Parathyroid adenoma (tissue), 2 donors: ENCODE results near the gene EIPR1.
"Not testable (repeated sequence)": the region's sequence is repeated elsewhere in the genome, so short reads cannot be mapped to it uniquely, and the experiment has no call there.

ENCODE experiments used
- H2AFZ ChIP-seq: fragments of 300-600 bp; sonication (generic); one replicate; pipeline ENCODE4 v1.7.0; 2017; ENCODE audit warnings: antibody characterized with exemption, mild to moderate bottlenecking
- H3K27ac ChIP-seq: fragments of 300-600 bp; sonication (generic); one replicate; pipeline ENCODE4 v1.7.0; 2017
- H3K27me3 ChIP-seq: fragments of 300-600 bp; sonication (generic); one replicate; pipeline ENCODE4 v1.7.0; 2017; ENCODE audit warnings: low read length; ENCODE audit not compliant: control insufficient read depth, insufficient read depth
- H3K36me3 ChIP-seq: fragments of 300-600 bp; sonication (generic); one replicate; pipeline ENCODE4 v1.7.0; 2017; ENCODE audit warnings: low read length; ENCODE audit not compliant: control insufficient read depth, insufficient read depth
- H3K4me1 ChIP-seq: fragments of 300-600 bp; sonication (generic); one replicate; pipeline ENCODE4 v1.7.0; 2017; ENCODE audit warnings: control low read depth
- H3K4me2 ChIP-seq: fragments of 300-600 bp; sonication (generic); one replicate; pipeline ENCODE4 v1.7.0; 2017; ENCODE audit warnings: low read length
- H3K4me3 ChIP-seq: fragments of 300-600 bp; sonication (generic); one replicate; pipeline ENCODE4 v1.7.0; 2017; ENCODE audit warnings: low read depth, low read length
- H3K79me2 ChIP-seq: fragments of 300-600 bp; sonication (generic); one replicate; pipeline ENCODE4 v1.7.0; 2017; ENCODE audit warnings: control low read depth
- H3K9ac ChIP-seq: fragments of 300-600 bp; sonication (generic); one replicate; pipeline ENCODE4 v1.7.0; 2017; ENCODE audit warnings: mild to moderate bottlenecking
- H3K9me3 ChIP-seq: fragments of 300-600 bp; sonication (generic); one replicate; pipeline ENCODE4 v1.7.0; 2017; ENCODE audit warnings: low read length; ENCODE audit not compliant: control insufficient read depth
- TF ChIP-seq, protein P1 (sequence below): fragments of 300-600 bp; sonication (generic); IDR thresholded peaks from one replicate; pipeline ENCODE4 v1.7.0; 2017; ENCODE audit warnings: antibody characterized with exemption, mild to moderate bottlenecking
- donor health status: primary hyperparathyroidism.

Gene EIPR1

DNA sequence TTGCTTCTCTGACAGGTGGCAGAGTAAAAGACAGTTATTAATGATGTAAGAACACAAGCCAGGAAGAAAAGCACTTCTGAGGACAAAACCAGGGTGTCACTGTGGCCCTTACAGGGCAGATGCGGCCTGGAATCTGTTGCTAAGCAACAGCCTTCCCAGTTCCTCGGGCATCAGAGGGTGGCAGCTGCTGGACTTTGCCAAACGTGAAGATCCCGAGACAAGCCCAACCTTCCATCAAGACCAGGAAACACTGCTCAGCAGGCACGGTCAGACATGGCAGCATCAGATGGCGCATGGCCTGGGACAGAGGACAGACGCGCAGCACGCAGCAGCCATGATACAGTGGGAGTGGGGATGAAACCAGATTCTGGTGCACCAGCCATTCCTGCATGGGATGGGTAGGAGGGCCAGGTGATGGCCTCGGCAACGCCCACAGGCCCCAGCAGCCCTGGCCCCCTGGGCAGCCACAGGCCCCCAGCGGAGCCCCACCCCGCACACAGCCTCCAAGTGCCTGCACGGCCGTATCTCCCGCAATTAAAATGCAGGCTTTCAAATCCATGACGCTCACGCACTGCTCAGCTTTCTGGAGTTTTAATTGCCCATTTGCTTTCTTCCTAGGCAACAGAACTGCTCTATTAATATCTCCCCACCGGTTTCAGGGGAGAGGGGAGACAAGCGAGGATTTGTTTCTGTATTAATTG, 89.0 kb downstream of the EIPR1 start:
- H3K4me2 ChIP-seq: no peak overlapping the region

DNA sequence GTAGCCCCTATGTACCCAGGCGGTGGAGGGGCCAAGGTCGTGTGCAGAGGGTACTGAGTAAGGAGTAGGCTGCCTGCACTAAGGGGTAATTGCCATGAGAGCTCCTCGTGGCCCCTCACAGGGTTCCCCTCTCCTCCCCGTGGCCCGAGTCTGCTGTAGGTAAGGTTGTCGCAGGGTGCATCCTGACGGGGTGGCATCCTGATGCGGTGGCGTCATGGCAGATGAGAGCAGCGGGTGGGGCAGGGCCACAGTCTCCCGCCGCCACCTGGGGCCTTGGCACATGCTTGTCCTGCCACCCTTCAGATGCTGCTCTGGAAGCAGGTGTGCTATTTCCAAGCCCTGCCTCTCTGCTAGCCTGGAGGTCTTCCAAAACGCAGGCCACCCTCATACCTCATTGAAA, 89.7 kb downstream of the EIPR1 start:
- Histone ChIP-seq H3K27me3 (no peaks in the 10 kb centered on the region), H3K4me2 (no peak overlapping the region), H3K4me3 (no peak overlapping the region), H3K4me1 (peaks cover 30% of the 10 kb centered on the region), H3K36me3 (no peaks in the 10 kb centered on the region), H3K79me2 (peaks cover 37% of the 10 kb centered on the region), H3K9me3 (no peaks in the 10 kb centered on the region), H3K27ac (no peak overlapping the region), H3K9ac (no peak overlapping the region), H2AFZ (no peak overlapping the region)
- TF ChIP-seq, protein P1, sequence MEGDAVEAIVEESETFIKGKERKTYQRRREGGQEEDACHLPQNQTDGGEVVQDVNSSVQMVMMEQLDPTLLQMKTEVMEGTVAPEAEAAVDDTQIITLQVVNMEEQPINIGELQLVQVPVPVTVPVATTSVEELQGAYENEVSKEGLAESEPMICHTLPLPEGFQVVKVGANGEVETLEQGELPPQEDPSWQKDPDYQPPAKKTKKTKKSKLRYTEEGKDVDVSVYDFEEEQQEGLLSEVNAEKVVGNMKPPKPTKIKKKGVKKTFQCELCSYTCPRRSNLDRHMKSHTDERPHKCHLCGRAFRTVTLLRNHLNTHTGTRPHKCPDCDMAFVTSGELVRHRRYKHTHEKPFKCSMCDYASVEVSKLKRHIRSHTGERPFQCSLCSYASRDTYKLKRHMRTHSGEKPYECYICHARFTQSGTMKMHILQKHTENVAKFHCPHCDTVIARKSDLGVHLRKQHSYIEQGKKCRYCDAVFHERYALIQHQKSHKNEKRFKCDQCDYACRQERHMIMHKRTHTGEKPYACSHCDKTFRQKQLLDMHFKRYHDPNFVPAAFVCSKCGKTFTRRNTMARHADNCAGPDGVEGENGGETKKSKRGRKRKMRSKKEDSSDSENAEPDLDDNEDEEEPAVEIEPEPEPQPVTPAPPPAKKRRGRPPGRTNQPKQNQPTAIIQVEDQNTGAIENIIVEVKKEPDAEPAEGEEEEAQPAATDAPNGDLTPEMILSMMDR: no peak

More for the DNA sequence above, 89.0 kb downstream of the EIPR1 start:
- Histone ChIP-seq H3K9ac (no peak overlapping the region), H3K27ac (no peak overlapping the region), H3K36me3 (no peaks in the 10 kb centered on the region), H2AFZ (no peak overlapping the region), H3K4me3 (no peak overlapping the region), H3K4me1 (peaks cover 32% of the 10 kb centered on the region), H3K79me2 (peaks cover 31% of the 10 kb centered on the region), H3K27me3 (no peaks in the 10 kb centered on the region), H3K9me3 (no peaks in the 10 kb centered on the region)
- TF ChIP-seq, protein P1: no peak

DNA sequence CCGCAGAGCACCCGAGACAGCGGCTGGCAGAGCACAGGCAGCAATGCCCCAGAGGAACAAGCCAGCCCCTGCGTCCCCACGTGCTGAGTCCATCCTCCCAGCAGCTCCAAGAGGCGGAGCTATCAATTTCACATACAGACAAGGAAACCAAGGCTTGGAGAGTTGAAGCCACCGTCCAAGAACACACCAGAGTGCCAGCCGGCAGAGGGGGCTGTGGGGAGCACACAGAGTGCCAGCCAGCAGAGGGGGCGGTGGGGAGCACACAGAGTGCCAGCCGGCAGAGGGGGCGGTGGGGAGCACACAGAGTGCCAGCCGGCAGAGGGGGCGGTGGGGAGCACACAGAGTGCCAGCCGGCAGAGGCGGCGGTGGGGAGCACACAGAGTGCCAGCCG, 91.0 kb downstream of the EIPR1 start:
- Histone ChIP-seq H3K79me2 (peaks cover 37% of the 10 kb centered on the region), H3K4me1 (peaks cover 29% of the 10 kb centered on the region)
- H3K4me3 ChIP-seq, H3K9ac ChIP-seq, H3K9me3 ChIP-seq, H2AFZ ChIP-seq, H3K4me2 ChIP-seq, H3K27ac ChIP-seq, H3K36me3 ChIP-seq, H3K27me3 ChIP-seq: not testable (repeated sequence)

GRCh38 chr2:3285901-3286645, 91.5 kb downstream of the EIPR1 start:
- Histone ChIP-seq H3K9me3 (no peaks in the 10 kb centered on the region), H3K4me2 (no peak overlapping the region), H3K27me3 (no peaks in the 10 kb centered on the region), H3K27ac (no peak overlapping the region), H3K79me2 (peaks cover 35% of the 10 kb centered on the region), H3K9ac (no peak overlapping the region), H3K4me1 (peaks cover 29% of the 10 kb centered on the region), H3K4me3 (no peak overlapping the region), H3K36me3 (no peaks in the 10 kb centered on the region), H2AFZ (no peak overlapping the region)
- TF ChIP-seq, protein P1: no peak

DNA sequence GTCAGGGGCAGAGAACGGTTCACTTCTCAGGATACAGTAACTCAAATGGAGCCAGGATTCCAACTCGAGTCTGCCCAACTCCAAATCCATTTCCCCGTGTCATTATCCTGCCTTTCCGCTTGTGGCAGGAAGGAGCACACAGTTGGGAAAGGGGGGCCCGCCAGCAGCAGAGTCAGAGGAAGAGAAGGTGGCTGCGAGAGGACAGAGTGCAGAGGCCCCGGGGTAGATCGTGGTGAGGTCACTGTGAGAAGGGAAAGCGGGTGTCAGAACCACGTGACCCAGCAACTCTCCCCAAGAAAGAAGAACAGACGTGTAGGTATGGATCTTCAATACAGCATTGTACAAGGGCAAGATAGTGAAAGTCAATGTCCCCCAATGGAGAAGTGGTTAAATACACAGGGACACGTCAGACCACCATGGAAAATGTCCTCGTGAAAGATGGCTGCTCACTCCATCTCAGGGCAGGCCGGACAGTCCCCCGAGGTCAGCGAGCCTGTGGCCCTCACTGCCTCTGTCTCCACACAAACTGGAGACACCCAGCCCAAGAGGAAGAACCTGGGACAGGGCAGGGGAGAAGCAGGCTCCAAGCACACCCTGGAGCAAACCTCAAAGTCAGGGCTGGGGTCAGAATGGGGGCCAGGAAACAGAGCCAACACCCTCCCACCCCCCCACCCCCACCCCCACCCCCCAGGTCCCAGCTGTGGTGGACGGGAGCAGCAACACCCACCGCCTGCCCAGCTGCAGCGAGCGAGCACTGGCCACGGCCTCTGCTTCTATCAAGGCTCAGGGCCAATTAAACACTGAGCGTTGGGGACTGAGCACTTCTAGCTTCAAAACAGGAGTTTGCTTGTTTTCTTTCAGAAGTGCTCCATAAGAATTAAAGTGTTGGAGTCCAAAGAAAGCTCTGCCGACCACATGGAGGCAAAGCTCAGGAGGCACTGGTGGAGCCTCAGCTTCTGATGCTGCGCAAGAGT, 92.7 kb downstream of the EIPR1 start:
- no peaks in the 10 kb centered on the region for H3K36me3 ChIP-seq
- H3K9me3 ChIP-seq: no peaks in the 10 kb centered on the region
- no peak overlapping the region for H3K27ac ChIP-seq
- no peak overlapping the region for H2AFZ ChIP-seq
- peaks cover 29% of the 10 kb centered on the region for H3K79me2 ChIP-seq
- TF ChIP-seq, protein P1: no peak
- H3K4me1 ChIP-seq: peaks cover 28% of the 10 kb centered on the region
- H3K4me3 ChIP-seq: no peak overlapping the region
- no peak overlapping the region for H3K9ac ChIP-seq
- H3K4me2 ChIP-seq: no peak overlapping the region
- H3K27me3 ChIP-seq: no peaks in the 10 kb centered on the region

GRCh38 chr2:3283876-3284656, 93.6 kb downstream of the EIPR1 start:
- H3K27ac ChIP-seq, H3K9ac ChIP-seq, H3K4me2 ChIP-seq, H3K36me3 ChIP-seq, H2AFZ ChIP-seq, H3K27me3 ChIP-seq, H3K9me3 ChIP-seq, H3K4me3 ChIP-seq: not testable (repeated sequence)
- Histone ChIP-seq H3K4me1 (peaks cover 28% of the 10 kb centered on the region), H3K79me2 (peaks cover 29% of the 10 kb centered on the region)
